Stomach (tissue), 9 donors: ENCODE data around the gene EFCC1. TPM values are rescaled to one million over a fixed set of nuclear protein-coding genes. Genes with fewer than 3 reads are reported as not detected.
"Not testable (repeated sequence)": the region's sequence is repeated elsewhere in the genome, so short reads cannot be mapped to it uniquely, and the experiment has no call there.

Source experiments
- DNase-seq, 2 donors: peaks; one replicate each; pipeline versions ENCODE4 v3.0.0 to v3.0.0-alpha.2; 2013 to 2019
- H3K27ac ChIP-seq, 5 donors: fragments of 200-600 bp in 4 of 5; sonication (generic) in 4 of 5; one replicate each; pipeline ENCODE4 v1.5.1; 2013 to 2019; ENCODE audit warnings: mild to moderate bottlenecking in 1 of 5, moderate library complexity in 1 of 5
- H3K27me3 ChIP-seq, 3 donors: fragments of 200-600 bp; sonication (generic); one replicate each; pipeline ENCODE4 v1.5.1; 2017 to 2019; ENCODE audit warnings: mixed run types in 1 of 3
- H3K36me3 ChIP-seq, 4 donors: fragments of 200-600 bp; sonication (generic); 1 replicate in 3 of 4; 2 replicates in 1 of 4; pipeline ENCODE4 v1.5.1; 2016 to 2019
- H3K4me1 ChIP-seq, 4 donors: fragments of 200-600 bp; sonication (generic); one replicate each; pipeline ENCODE4 v1.5.1; 2016 to 2019
- H3K4me3 ChIP-seq, 4 donors: fragments of 200-600 bp; sonication (generic) in 3 of 4; one replicate each; pipeline ENCODE4 v1.5.1; 2016 to 2019; ENCODE audit warnings: mild to moderate bottlenecking in 1 of 4
- H3K9me3 ChIP-seq, 4 donors: fragments of 200-600 bp; sonication (generic); one replicate each; pipeline ENCODE4 v1.5.1; 2016 to 2019
- CTCF ChIP-seq, 7 experiments: fragments of 450-650 bp in 4 of 7; fragments of 200-600 bp in 3 of 7; sonication (generic) in 3 of 7; IDR thresholded peaks; one replicate each; pipeline ENCODE4 v1.5.1; 2016 to 2019; ENCODE audit warnings: antibody characterized with exemption in 7 of 7, control low read depth in 2 of 7, mild to moderate bottlenecking in 1 of 7
- EP300 ChIP-seq: sonication (generic); formaldehyde crosslinking; IDR thresholded peaks from one replicate; pipeline ENCODE4 v1.6.1; 2017; ENCODE audit warnings: antibody characterized with exemption
- POLR2A ChIP-seq, 4 donors: fragments of 450-650 bp; IDR thresholded peaks; one replicate each; pipeline ENCODE4 v1.6.1; 2016; ENCODE audit warnings: antibody characterized with exemption in 4 of 4, control low read depth in 2 of 4, mild to moderate bottlenecking in 1 of 4, moderate library complexity in 1 of 4
- POLR2AphosphoS5 ChIP-seq, 3 donors: sonication (generic); formaldehyde crosslinking; IDR thresholded peaks; one replicate each; pipeline ENCODE4 v1.6.1; 2016; ENCODE audit warnings: antibody characterized with exemption in 3 of 3
- WGBS, 5 donors: extraction: QIAGEN DNeasy Blood & Tissue Kit in 3 of 5; methylation state at CpG; one replicate each; pipeline versions ENCODE4 v1.1.5 to v1.1.7; 2013 to 2018; 5-methylcytosine and 5-hydroxymethylcytosine counted together
- intact Hi-C: fragments of 100-400 bp; cut with DNase I; formaldehyde crosslinking; loops from one replicate; pipeline ENCODE4 v1.15.1; 2023; ENCODE audit warnings: low total_unique reads
- polyA plus RNA-seq, 3 donors: library from polyadenylated mRNA; stranded (reverse); fragments of 200-250 nt; gene quantifications; one replicate each; pipeline ENCODE4 v1.2.3, GENCODE V29; 2013
- total RNA-seq, 5 donors: library from RNA; depleted of rRNA; stranded (reverse); fragments of >200 nt; gene quantifications; one replicate each; pipeline versions ENCODE4 v1.1.0 to v1.2.3, GENCODE V29; 2014 to 2016
- donor health status: healthy with polysubstance abuse.
- donor health status: Bipolar disorder and iron deficiency.
- donor health status: healthy.

Gene EFCC1
- total and polyA plus RNA-seq, 8 donors: 1.0 to 13.9 (median 9.2) TPM

GRCh38 chr3:129068291-129068886 is 67.3 kb downstream of the EFCC1 start:
- Histone ChIP-seq H3K4me1 (peaks cover 0 to 17% (median 11%) of the 10 kb centered on the region in 4 donors), H3K27me3 (no peaks in the 10 kb centered on the region), H3K4me3 (peak overlapping the region; percentile 30 to 45 (median 40)), H3K27ac (peak overlapping the region; percentile 47 to 78 (median 71)), H3K36me3 (no peaks in the 10 kb centered on the region), H3K9me3 (no peaks in the 10 kb centered on the region)
- DNase-seq: peak in 1 of 2 donors; percentile 83
- intact Hi-C loops: no loop called here
- WGBS, 5 donors: 17 to 24% (median 19%) methylated on average over 19 to 44 of the region's 44 CpGs
- TF ChIP-seq EP300 (no peak), CTCF (IDR thresholded peaks at IDR 0.05) (no peak), POLR2AphosphoS5 (IDR thresholded peaks at IDR 0.05) (no peak), POLR2A (IDR thresholded peaks at IDR 0.05) (no peak)

- H3K27ac ChIP-seq, H3K27me3 ChIP-seq: not testable (repeated sequence)
Measured at GRCh38 chr3:129069313-129070085, 68.4 kb downstream of the EFCC1 start.

GRCh38 chr3:129070086-129070885 is 69.2 kb downstream of the EFCC1 start:
- H3K27ac ChIP-seq: no peak overlapping the region
- H3K9me3 ChIP-seq: no peaks in the 10 kb centered on the region
- no peak overlapping the region for H3K4me3 ChIP-seq
- TF ChIP-seq EP300 (no peak), CTCF (IDR thresholded peaks at IDR 0.05) (no peak), POLR2A (IDR thresholded peaks at IDR 0.05) (no peak)
- intact Hi-C loops: no loop called here
- H3K4me1 ChIP-seq: peaks cover 0 to 17% (median 11%) of the 10 kb centered on the region in 4 donors
- WGBS, 5 donors: 77 to 90% (median 88%) methylated on average over 8 of the region's 8 CpGs
- H3K36me3 ChIP-seq: no peaks in the 10 kb centered on the region
- H3K27me3 ChIP-seq: no peaks in the 10 kb centered on the region
- DNase-seq: no peak

More at GRCh38 chr3:129069313-129070085, 68.4 kb downstream of the EFCC1 start:
- DNase-seq, H3K4me3 ChIP-seq, H3K36me3 ChIP-seq, H3K9me3 ChIP-seq, intact Hi-C loops: not testable (repeated sequence)
- peaks cover 0 to 17% (median 11%) of the 10 kb centered on the region in 4 donors for H3K4me1 ChIP-seq
- WGBS, 5 donors: 80 to 93% (median 91%) methylated on average over 13 of the region's 13 CpGs

- Histone ChIP-seq H3K27ac (peak overlapping the region in 4 of 5 donors; percentile 20 to 74 (median 63)), H3K27me3 (no peaks in the 10 kb centered on the region), H3K36me3 (no peaks in the 10 kb centered on the region), H3K4me3 (no peak overlapping the region), H3K9me3 (no peaks in the 10 kb centered on the region), H3K4me1 (peaks cover 5 to 22% (median 10%) of the 10 kb centered on the region in 4 donors)
- TF ChIP-seq POLR2AphosphoS5 (IDR thresholded peaks at IDR 0.05) (peak in 2 of 3 donors; percentile 63 to 72), EP300 (no peak)
- 29 to 51% (median 31%) methylated on average over 7 of the region's 7 CpGs for WGBS, 5 donors
- no peak for DNase-seq
- intact Hi-C loops: no loop called here
Measured at GRCh38 chr3:129077222-129077621, 76.1 kb downstream of the EFCC1 start.

GRCh38 chr3:129078510-129078909 is 77.4 kb downstream of the EFCC1 start:
- TF ChIP-seq POLR2AphosphoS5 (IDR thresholded peaks at IDR 0.05): no peak
- no peak for TF ChIP-seq POLR2A (IDR thresholded peaks at IDR 0.05)
- TF ChIP-seq EP300: no peak
- TF ChIP-seq CTCF (IDR thresholded peaks at IDR 0.05): no peak
- WGBS, 5 donors: 76 to 91% (median 85%) methylated on average over 8 of the region's 8 CpGs
- peaks cover 5 to 22% (median 10%) of the 10 kb centered on the region in 4 donors for H3K4me1 ChIP-seq
- H3K4me3 ChIP-seq: no peak overlapping the region
- H3K27me3 ChIP-seq: no peaks in the 10 kb centered on the region
- H3K36me3 ChIP-seq: no peaks in the 10 kb centered on the region
- H3K9me3 ChIP-seq: no peaks in the 10 kb centered on the region
- H3K27ac ChIP-seq: peak overlapping the region in 2 of 5 donors; percentile 11 to 74
- no peak for DNase-seq
- intact Hi-C loops: no loop called here
